Measurements from ENCODE around the gene RRP8.

RRP8 gene

GRCh38 chr11:6554828-6555706 is 48.3 kb downstream of the RRP8 start:
- no peak for DNase-seq (ENCODE audit: low read depth)
- H3K4me3 ChIP-seq (ENCODE audit: low read depth, low read length), result no peak overlapping the region
- no peak for TF ChIP-seq CTCF (conservative IDR thresholded peaks at IDR 0.05; ENCODE audit: low read depth, low read length)

GRCh38 chr11:6553634-6554033 is 49.8 kb downstream of the RRP8 start:
- H3K4me3 ChIP-seq (ENCODE audit: low read depth, low read length), result no peak overlapping the region
- DNase-seq (ENCODE audit: low read depth), result no peak
- no peak for TF ChIP-seq CTCF (conservative IDR thresholded peaks at IDR 0.05; ENCODE audit: low read depth, low read length)

GRCh38 chr11:6548641-6549040 is 54.8 kb downstream of the RRP8 start:
- H3K4me3 ChIP-seq (ENCODE audit: low read depth, low read length), result no peak overlapping the region
- DNase-seq (ENCODE audit: low read depth), result no peak
- no peak for TF ChIP-seq CTCF (conservative IDR thresholded peaks at IDR 0.05; ENCODE audit: low read depth, low read length)

GRCh38 chr11:6548121-6548520 is 55.3 kb downstream of the RRP8 start:
- no peak for TF ChIP-seq CTCF (conservative IDR thresholded peaks at IDR 0.05; ENCODE audit: low read depth, low read length)
- H3K4me3 ChIP-seq (ENCODE audit: low read depth, low read length), result no peak overlapping the region
- DNase-seq (ENCODE audit: low read depth), result no peak

- H3K4me3 ChIP-seq (ENCODE audit: low read depth, low read length), result no peak overlapping the region
- DNase-seq (ENCODE audit: low read depth), result no peak
- TF ChIP-seq CTCF (conservative IDR thresholded peaks at IDR 0.05; ENCODE audit: low read depth, low read length), result no peak
Measured at GRCh38 chr11:6547177-6547576, 56.2 kb downstream of the RRP8 start.

GRCh38 chr11:6546735-6547134 is 56.7 kb downstream of the RRP8 start:
- no peak overlapping the region for H3K4me3 ChIP-seq (ENCODE audit: low read depth, low read length)
- no peak for DNase-seq (ENCODE audit: low read depth)
- no peak for TF ChIP-seq CTCF (conservative IDR thresholded peaks at IDR 0.05; ENCODE audit: low read depth, low read length)
